Erythroblast (primary cell): ENCODE measurements around the gene CHAF1A.

Experiments
- GATA1 ChIP-seq: IDR thresholded peaks from 2 replicates; pipeline ENCODE4 v1.6.1; 2011; ENCODE audit warnings: low read depth, mild to moderate bottlenecking, control low read depth, low read length, moderate library complexity
- POLR2A ChIP-seq: IDR thresholded peaks from 2 replicates; pipeline ENCODE4 v1.6.1; 2011; ENCODE audit warnings: mild to moderate bottlenecking, low read length

GRCh38 chr19:4399812-4400134 is 2.7 kb upstream of the CHAF1A start:
- TF ChIP-seq POLR2A (no peak), GATA1 (no peak)
